Occipital lobe (tissue), 2 donors: ENCODE measurements around the gene ASPHD2. TPM values are rescaled to one million over a fixed set of nuclear protein-coding genes. Genes with fewer than 3 reads are reported as not detected.
"Not testable (repeated sequence)": the region's sequence is repeated elsewhere in the genome, so short reads cannot be mapped to it uniquely, and the experiment has no call there.

ENCODE experiments used
- DNase-seq: peaks from one replicate; lab custom pipeline; 2025; lab: John Stamatoyannopoulos, UW
- total RNA-seq: library from RNA; depleted of rRNA; stranded (reverse); fragments of >200 nt; gene quantifications from one replicate; pipeline ENCODE4 v1.2.3, GENCODE V29; 2014

The ASPHD2 gene
- total RNA-seq, 1 donor from 2014 or later = 18.4 TPM

DNA sequence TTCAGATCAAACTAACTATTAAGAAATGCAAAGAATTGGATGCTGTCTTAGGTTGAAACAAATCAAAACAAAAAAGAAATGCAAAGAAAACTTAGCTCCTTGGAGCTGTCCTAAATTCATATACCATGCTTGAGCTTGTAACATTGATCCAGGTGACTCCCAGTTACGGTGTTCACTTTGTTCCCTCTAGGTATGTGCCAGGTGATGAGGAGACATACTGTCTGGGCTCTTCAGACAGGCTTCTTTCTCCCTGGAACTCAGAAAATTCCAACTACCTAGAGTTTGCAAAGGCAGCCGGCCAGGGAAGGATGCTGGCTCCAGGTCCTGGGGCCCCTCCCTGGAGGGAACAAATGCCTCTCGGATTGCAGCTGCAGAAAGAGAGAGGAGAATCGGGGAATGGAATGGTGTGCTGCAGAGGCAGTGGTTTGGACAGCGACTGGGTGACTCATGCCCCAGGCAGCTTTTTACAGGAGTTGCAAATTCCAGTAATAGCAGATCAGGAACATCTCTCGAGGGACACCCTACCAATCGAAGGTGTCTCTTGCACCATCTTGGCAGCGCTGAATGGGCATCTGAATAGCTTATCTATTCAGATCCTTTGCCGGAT, 12.3 kb upstream of the ASPHD2 start:
- no peak for DNase-seq

GRCh38 chr22:26417406-26417805, 11.7 kb upstream of the ASPHD2 start:
- no peak for DNase-seq

GRCh38 chr22:26418620-26419019, 10.4 kb upstream of the ASPHD2 start:
- no peak for DNase-seq

DNA sequence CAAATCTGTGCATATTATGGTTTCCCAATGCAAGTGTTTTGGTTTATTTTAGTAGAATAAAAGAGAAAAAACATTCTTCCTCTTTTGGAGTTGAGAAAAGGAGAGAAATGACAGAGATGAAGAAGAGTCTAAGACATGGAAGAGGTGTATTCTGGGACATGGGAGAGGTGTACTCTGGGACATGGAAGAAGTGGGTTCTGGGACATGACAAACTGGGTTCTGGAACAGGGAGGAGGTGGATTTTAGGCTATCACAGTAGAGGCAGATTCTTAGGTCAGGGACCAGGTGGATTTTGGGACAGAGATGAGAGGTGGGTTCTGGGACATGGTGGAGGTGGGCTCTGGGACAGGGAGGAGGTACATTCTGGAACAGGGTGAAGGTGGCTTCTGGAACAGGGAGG, 2.1 kb upstream of the ASPHD2 start:
- DNase-seq = no peak

DNA sequence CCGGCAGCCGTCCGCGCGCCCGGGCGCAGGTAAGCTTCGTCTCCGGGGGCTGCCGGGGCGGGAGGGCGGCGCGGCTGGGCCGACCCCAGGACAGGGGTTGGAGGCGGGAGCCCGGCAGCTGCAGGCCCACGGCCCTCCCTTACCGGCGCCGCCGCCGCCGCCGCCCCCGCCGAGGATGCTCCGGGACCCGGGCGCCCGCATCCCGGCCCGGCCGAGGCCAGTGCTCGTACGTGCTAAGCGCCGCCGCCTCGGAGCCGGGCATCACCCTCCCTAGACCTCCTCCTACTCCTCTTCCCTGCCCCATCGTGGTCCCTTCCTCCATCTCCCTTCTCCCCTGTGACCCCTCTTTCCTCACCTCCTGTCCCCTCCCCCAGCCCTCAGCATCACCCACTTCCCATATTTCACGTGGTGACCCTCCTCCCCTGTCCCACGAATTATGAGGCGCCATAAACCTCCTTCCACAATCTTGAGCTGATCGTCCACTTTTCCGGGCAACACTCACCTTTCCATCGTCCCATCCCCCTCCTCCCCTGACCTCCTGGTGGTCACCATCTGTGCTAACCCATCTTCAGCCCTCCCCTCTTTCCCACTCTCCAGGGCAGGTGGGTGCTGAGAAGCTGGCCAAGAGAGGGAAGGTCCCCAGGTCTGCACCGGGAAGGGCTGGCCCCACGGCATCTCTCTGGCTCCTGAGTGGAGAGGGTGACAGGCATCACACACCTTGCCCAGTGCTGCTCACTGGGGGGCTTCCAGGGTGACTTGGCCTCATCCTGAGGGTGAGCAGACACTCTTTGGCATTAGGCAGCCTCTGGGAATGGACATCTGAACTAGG, 612 bp downstream of the ASPHD2 start:
- no peak for DNase-seq

- no peak for DNase-seq
Measured at GRCh38 chr22:26430600-26430999, 1.5 kb downstream of the ASPHD2 start.

DNA sequence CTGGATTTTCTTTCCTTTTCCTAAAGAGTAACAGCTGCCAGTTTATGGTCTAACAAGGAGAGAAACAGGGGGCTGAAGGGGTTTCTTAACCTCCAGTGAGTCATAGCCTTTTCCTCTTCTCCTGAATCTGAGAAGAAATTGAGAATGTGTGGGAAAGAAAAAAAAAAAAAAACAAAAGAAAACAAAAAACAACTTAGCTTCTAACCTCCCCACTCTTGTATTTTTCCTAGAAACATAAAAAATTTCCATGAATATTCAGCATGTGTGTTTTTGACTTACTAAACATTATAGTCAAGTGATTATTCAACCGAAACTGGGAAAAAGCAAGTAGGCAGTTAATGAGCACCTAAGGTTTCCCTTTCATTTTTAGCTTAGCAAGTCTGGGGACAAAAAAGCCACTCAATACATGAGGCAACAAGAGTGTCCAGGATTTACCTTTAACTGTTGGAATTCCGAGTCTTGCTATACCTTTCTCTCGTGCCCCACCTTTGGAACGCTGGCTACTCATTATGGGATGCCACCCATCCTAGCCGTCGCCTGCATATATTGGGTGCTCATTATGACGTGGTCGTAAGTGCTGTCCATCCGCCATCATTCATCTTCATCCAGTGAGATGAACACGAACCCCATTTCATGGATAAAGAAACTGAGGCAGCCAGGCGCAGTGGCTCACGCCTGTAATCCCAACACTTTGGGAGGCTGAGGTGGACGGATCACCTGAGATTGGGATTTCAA, 2.4 kb downstream of the ASPHD2 start:
- DNase-seq = no peak

DNA sequence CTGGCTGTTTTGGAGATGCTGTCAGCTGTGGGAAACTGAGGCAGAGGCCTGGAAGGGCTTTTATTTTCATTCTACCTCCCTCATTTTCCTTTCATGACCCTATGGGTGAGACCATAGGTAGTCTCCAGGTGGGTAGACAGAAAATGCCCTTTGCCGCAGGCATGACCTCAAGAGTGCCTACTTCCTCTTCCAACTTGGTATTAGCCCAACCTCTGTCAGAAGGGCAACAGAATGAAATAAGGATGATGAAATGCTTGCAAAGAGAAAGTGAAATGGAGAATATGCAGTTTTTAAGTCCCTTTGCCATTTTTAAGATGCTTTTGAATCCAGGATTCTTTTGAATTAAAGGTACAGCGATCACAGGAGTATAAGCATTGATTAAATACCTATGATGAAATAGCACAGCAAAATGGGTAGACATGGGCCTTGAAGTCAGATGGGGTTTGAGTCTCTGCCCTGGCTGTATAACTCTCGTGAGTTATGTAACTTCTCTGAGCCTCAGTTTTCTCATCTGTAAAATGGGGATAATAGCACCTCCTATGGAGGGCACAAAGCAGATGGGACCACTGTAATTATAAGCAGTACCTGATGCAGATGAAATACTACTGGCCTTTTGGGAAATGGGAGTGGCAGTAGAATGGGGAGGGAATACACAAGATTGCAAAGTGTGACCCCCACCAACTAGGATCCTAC, 3.7 kb downstream of the ASPHD2 start:
- DNase-seq = no peak

GRCh38 chr22:26433805-26434204, 4.7 kb downstream of the ASPHD2 start:
- no peak for DNase-seq

DNA sequence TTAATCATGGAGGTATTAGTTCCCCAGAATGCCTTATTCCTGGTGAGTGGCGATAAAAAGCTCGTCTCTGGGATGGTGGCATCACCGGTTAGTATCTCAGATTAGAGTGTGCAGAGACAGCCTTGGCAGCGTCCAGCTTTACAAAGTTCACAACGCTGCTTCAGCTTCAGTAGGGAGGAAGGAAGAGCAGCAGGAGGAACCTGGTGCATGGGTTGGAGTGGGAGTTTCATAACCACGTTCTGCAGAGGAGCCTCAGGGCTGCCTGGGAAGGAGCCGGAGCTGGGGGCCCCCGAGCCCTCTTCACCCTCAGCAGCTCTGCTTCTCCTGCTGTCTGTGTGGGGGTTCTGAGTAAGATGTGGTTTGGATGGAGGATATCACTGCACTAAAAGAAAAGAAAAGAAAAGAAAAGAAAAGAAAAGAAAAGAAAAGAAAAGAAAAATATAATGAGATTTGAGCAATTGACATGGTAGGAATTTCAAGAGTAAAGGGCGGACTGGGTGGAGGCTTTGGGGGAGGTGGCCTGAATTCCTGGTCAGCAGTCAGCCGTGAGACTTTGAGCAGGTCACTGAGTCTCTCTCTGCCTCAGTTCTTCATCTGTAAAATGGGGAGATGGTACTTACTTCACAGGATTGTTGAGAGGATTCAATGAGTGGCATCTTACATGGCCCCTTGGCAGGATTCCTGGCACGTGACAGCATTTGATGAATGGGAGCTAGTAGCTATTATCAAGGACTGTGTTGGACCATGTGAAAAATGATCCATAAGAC, 6.5 kb downstream of the ASPHD2 start:
- DNase-seq = no peak

- no peak for DNase-seq
Measured at GRCh38 chr22:26436903-26437515, 7.9 kb downstream of the ASPHD2 start.

DNA sequence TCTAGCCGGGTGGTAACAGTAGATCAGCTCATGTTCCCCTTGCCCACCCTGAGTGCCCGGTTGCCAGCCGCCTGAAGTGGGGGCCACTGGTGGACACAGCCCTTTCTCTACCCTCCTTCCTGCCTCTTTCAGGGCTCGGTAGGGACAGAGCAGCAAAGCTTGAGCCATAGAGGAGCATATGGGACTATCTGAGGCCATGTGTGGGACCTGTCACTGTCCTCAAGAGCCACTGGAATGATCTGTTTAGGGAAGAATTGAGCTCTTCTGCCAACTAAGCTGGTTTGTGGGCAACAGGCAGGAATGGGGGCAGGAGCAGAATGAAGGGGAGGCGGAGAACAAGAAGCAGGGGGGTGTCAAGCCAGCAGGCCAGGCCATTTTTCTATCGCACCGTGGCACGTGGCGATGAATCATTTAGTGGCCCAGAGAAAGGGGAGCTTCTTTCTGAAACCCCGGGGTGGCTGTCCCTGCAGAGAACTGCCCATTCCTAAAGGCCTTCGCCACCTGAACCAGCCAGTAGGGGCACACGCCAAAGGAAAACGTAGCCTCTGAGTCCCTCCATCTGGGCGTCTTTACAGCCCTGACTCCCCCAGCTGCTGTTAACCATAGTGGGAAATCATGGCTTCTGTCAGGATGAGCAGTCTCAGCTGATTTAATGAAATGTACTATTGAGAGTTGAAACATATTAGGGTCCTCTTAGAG, 8.8 kb downstream of the ASPHD2 start:
- DNase-seq = no peak

DNA sequence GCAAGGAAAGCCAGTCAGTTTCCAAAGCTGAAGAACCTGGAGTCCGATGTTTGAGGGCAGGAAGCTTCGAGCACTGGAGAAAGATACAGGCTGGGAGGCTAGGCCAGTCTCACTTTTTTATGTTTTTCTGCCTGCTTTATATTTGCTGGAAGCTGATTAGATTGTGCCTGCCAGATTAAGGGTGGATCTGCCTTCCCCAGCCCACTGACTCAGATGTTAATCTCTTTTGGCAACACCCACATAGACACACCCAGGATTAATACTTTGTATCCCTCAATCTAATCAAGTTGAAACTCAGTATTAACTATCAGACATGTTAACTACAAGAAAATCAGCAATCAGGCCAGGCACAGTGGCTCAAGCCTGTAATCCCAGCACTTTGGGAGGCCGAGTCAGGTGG, 9.7 kb downstream of the ASPHD2 start:
- DNase-seq = not testable (repeated sequence)

GRCh38 chr22:26439559-26439958, 10.5 kb downstream of the ASPHD2 start:
- no peak for DNase-seq

- no peak for DNase-seq
Measured at GRCh38 chr22:26442086-26442756, 13.2 kb downstream of the ASPHD2 start.

- no peak for DNase-seq
Measured at GRCh38 chr22:26443901-26444690, 15.0 kb downstream of the ASPHD2 start.

DNA sequence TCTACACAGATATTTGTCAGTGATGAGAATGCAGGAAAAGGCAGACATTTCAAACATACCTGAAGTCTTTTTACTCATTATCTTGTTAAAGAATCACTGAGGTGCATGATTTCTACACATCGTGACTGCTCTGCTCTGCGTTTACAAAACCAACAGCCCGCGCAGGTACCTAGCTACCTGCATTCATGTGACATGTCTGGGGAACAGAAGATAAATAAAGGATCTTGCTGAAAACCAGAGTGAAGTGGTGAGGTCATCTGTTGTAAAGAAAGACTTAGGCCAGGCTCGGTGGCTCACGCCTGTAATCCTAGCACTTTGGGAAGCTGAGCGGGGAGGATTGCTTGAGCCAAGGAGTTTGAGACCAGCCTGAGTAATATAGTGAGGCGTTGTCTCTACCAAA, 15.7 kb downstream of the ASPHD2 start:
- DNase-seq = no peak

DNA sequence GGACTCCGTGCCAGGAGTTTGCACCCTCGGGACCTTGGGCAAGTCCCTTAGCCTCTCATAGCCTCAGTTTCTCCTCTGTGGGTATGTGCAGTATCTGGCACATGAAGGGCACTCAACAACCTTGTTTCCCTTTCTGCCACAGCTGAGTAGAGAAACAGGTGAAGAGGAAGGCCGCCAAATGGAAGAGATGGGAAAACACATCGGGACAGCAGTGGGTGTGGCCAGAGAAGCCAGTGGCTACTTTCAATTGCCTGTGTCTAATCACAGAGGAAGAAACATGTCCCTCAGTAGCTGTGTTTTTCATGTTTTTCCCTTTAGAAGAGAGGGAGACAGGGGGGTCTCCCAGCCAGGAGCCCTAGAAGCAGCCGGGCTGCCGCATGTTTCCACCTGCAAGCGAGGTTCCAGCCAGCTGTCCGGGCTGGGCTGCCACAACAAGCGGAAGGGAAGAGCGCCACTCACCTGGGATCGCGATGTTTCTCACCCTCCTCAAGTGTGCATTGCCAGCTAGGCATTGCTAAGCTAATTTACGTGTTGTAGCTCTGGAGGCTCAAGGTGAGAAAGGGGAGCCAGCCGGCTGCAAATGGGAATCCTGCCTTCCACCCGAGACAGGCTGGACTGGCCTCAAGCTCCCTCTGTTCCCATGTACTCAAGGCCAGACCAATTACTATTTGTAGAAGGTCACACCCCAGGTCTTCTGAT, 16.7 kb downstream of the ASPHD2 start:
- no peak for DNase-seq
